Adipose tissue (tissue), 3 donors: ENCODE results near the gene RHBDL1. TPM values are rescaled to one million over a fixed set of nuclear protein-coding genes. Genes with fewer than 3 reads are reported as not detected.

ENCODE experiments used
- H3K27ac ChIP-seq: one replicate; pipeline ENCODE4 v1.5.1; 2013; ENCODE audit warnings: low read depth, low read length
- WGBS, 3 donors: extraction: QIAGEN DNeasy Blood & Tissue Kit; methylation state at CpG; one replicate each; pipeline ENCODE4 v1.1.7; 2013; 5-methylcytosine and 5-hydroxymethylcytosine counted together
- polyA plus RNA-seq, 3 donors: library from polyadenylated mRNA; stranded (reverse); fragments of 200-250 nt; gene quantifications; one replicate each; pipeline ENCODE4 v1.2.3, GENCODE V29; 2013
- donor health status: healthy with polysubstance abuse.
- donor health status: Bipolar disorder and iron deficiency.
- donor health status: healthy.

RHBDL1 gene
- polyA plus RNA-seq, 3 donors: 0.59 to 0.71 TPM; not detected in 1

DNA sequence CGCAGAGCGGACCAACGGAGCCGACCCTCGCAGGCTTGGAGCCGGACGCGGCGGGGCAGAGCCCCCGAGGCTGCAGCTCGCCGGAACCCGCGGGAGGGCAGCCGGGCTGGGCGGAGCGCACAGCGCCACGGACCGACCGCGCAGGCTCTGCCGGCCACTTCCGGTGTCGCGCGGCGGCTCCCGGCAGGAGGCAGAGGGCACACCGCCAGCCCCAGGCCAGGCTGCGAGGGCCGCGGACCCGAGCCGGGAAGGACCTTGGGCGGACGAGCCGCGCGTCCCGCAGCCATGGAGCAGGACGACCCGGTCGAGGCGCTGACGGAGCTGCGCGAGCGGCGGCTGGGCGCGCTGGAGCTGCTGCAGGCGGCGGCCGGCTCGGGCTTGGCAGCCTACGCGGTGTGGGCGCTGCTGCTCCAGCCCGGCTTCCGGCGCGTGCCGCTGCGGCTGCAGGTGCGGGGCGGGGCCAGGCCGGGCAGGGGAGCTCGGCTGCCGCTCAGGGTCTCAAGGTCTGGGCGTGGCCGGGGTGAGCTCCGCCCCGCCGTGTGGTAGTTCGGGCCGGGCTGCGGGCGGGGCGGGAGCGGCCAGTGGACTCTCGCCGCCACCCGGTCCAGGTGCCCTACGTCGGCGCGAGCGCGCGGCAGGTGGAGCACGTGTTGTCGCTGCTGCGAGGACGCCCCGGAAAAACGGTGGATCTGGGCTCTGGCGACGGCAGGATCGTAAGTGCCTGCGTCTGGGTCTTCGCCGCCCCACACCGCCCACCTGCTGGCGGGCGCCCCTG, 45.7 kb downstream of the RHBDL1 start, which contains the start of gene ANTKMT:
Gene ANTKMT (plus strand): TSS at position 157 of the 775 bp plus-strand sequence. CDS start 129 bp downstream, at position 286.
- WGBS, 3 donors: 3 to 9% (median 9%) methylated on average over 82 to 106 of the region's 106 CpGs
- peak within 1 kb of the TSS; percentile 62 for H3K27ac ChIP-seq

DNA sequence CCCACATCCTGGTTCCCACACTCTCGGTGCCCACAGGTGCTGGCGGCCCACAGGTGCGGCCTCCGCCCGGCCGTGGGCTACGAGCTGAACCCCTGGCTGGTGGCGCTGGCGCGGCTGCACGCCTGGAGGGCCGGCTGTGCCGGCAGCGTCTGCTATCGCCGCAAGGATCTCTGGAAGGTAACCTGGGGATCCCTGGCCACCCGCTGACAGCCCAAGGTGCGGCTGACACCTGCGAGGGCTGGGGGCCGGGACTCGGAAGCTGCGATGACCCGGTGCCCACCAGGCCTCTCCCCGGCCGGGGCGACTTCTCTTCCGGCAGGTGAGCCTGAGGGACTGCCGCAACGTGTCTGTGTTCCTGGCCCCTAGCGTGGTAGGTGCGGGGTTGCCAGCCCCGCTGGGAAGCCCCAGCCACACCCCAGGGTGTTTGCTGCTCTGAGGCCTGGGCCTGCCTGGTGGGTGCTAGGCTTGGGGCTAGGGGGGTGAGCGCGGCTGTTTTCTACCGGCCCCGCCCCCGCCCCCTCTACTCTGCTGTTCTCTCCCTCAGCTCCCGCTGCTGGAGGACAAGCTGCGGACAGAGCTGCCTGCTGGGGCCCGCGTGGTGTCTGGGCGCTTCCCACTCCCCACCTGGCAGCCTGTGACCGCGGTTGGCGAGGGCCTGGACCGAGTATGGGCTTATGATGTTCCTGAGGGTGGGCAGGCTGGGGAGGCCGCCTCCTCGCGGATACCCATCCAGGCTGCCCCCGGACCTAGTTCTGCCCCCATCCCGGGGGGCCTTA, 46.5 kb downstream of the RHBDL1 start:
- H3K27ac ChIP-seq: no peak overlapping the region
- WGBS, 3 donors: 82 to 95% (median 83%) methylated on average over 46 to 51 of the region's 51 CpGs

DNA sequence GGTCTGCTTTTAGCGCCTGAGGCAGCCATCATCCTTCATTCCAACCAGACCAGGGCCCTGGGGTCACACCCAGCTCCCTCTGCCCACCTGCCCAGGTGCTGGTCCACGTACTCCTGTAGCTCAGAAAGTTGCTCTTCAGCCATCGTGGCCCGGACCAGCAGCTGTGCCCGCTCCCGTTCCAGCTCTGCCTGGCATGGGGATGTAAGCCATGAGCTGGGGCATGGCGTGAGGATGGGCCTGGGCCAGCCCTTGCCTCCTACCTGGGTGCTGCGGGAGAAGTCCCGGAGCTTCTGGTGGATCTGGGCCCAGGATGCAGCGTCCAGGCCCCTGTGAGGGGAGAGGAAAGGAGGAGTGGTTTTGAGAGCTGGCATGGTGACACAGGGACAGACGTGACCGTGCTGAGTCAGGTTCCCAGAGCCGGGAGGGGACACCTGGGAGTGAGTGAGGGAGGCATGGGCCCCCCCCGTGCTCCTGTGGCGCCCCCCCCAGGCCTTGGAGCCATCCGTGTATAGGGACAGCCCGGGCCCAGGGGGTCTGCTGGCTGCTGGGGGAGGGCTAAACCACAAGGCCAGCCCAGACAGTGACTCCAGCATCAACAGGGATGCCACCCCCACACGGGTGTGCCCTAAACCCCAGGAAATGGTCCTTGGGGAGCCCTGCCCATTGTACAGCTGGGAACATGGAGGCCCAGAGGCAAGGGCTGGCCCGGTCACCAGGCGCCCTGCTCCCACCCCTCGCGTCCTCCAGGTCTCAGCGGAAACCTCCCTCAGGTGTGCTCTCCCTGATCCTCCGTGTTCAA, 47.6 kb downstream of the RHBDL1 start:
- 83 to 86% (median 85%) methylated on average over 23 to 24 of the region's 24 CpGs for WGBS, 3 donors
- no peak overlapping the region for H3K27ac ChIP-seq

DNA sequence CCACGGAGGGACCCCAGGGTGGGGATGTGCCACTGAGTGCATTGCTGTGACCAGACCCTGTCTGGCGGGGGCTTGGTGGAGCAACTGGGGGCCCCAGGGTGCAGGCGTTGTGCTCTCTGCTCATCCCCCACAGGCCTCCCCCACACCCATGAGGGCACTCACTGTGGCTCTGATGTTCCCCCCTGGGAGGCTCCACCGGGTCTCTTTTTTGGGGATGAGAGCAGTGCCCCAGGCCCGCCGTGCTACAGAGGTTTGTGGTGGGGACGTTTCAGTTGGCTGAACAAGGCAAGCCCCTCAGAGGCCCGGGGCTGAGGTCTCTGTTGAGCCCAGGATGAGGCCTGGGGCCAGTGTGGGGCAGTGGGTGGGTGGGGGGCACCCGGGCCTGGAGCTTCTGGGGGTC, 48.2 kb downstream of the RHBDL1 start:
- no peak overlapping the region for H3K27ac ChIP-seq
- 75 to 86% (median 84%) methylated on average over 9 of the region's 9 CpGs for WGBS, 3 donors

DNA sequence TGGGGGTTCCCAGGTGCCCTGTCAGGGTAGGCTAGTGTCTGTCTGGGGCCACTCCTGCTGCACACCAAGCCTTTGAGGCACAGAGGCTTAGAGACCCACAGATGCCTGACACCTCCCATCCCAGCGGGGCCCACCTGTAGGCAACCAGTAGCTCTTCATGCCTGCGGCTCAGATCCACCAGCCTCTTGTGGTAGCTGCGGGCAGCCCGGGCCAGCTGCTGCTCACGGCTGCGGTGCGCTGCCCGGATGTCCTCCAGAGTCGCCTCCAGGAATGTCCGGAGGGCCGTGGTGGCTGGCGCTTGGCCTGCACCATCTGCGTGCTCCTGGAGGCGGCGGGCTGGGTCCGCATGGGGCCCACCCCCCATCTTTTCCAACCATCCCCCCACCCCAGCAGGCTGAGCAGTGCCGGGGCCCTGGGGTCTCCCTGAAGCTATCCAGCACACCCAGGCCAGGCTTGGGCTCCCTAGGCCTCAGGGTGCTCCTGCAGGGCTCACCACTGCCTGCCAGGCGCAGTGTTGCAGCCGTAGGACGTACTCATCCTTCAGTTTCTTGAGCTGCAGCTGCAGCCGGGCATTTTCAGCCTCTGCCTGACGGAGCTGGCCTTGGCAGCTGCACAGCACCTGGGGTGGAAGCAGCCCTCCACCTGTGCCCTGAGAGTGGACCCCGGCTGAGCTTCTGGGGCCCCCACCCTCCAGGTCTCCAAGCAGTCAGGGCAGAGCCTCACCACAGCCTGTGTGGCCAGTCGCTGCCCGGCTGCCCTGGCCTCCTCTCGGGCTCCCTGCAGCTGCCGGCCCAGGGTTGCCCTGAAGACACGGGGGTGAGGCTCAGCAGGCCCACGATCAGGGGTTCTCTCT, 48.9 kb downstream of the RHBDL1 start:
- WGBS, 3 donors: 62 to 66% (median 66%) methylated on average over 29 of the region's 29 CpGs
- H3K27ac ChIP-seq: no peak overlapping the region

DNA sequence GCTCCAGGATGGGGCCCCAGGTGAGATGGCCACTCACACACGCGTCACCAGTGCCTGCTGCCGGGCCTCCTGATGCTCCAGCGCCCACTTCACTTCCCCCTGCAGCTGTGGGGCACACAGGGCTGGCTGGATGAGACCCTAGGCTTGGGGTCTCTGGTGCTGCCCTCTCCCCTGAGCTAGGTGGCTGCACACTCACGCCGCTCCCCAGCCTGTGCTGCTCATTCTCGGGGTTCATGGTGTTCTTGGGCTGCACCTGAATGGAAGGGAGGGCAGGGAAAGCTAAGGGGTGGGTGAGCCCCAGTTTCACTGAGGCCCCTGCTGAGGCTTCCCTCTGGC, 49.5 kb downstream of the RHBDL1 start:
- no peak overlapping the region for H3K27ac ChIP-seq
- 70 to 72% (median 71%) methylated on average over 7 of the region's 7 CpGs for WGBS, 3 donors

DNA sequence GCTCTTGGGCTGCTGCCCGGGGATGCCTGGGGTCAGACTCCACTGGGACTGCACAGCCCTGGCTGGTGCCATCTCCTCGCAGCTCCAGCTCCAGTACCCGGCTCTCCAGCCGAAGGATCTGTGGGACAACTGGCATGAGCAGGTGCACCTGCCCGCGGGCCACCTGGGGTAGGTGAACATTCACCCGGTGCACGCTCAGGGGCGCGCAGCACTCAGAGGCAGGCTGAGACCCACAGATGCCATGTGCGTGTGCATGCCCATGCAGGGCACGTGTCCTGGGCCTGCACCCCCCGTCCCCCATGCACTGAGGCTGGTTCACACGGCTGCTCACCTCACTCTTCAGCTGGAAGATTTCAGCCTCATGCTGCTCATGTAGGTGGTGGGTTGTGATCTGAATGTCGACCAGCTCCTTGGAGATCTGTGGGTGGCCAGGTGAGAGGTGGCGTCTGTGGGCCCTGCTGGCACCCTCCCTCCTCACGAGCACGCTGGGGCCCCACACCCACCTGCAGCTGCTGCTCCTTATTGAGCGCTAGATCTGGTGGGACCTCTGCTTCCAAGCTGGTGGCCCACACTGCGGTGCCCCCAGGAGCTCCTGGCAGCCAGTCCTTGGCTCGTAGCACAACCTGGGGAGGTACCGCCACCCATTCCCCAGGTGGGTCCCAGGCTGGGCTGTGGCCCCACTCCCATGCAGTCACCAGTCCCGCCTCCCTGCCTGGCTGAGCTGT, 50.2 kb downstream of the RHBDL1 start:
- WGBS, 3 donors: 67 to 76% (median 68%) methylated on average over 22 to 23 of the region's 23 CpGs

DNA sequence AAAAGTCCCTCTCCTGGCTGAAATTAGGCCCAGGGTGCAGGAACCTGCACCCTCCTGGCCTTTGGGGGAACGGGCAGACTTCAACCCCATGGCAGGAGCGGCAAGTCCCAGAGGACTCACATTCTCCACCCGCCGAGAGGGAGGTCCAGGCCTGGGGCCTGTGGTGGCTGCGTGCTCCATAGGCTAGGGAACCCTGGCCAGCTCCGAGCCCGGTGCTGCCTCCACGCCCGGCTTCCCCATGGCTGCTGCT, 50.6 kb downstream of the RHBDL1 start:
- no peak overlapping the region for H3K27ac ChIP-seq
- 9 to 36% (median 20%) methylated on average over 9 of the region's 9 CpGs for WGBS, 3 donors

More for the DNA sequence above, 50.2 kb downstream of the RHBDL1 start:
- H3K27ac ChIP-seq: no peak overlapping the region

DNA sequence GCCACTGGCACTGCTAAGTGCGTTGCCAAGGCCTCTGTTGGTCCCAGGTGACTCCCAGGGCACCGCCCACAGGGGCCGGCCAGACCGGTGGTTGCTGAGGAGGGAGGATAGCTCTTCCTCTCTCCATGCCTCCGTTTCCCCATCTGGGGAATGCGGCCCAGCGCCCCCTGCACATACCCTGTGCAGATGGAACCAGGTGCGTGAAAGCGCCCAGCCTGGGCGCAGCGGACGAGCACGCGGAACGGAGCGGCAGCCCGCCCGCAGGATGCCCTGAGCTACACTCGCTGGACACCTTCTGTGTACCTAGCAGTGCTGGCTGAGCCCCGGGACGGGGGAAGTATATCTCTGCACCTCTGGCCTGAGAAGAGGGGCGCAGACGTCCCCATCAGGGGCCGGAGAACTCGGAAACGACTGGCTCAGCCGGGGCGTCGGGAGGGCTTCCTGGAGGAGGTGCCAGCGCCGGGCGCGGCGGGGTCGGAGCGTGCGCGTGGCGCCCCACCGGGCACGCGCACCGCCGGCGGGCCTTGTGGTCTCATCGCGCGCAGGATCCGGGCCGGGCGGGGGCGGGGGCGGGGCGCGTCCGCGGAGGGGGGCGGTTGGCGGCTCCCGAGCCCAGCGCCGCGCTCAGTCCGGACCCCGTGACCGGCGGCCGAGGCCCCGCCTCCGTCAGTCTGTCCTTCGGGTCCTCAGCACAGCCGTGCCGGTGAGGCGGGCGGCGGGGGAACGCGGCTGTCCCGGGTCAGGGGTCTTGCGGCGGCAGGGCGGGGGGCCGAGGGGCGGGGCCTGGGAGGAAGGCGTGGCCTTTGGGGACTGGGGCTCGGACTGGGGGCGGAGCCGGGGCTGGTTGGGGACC, 51.2 kb downstream of the RHBDL1 start, which contains the start of the genes CCDC78 and HAGHL:
Gene CCDC78 (minus strand): TSS at position 6 of the 853 bp plus-strand sequence. CDS start 76 bp downstream, outside the sequence.
Gene HAGHL (plus strand): TSS at position 669 of the 853 bp plus-strand sequence. CDS start 404 bp downstream, outside the sequence.
- H3K27ac ChIP-seq: no peak within 1 kb of the TSS

DNA sequence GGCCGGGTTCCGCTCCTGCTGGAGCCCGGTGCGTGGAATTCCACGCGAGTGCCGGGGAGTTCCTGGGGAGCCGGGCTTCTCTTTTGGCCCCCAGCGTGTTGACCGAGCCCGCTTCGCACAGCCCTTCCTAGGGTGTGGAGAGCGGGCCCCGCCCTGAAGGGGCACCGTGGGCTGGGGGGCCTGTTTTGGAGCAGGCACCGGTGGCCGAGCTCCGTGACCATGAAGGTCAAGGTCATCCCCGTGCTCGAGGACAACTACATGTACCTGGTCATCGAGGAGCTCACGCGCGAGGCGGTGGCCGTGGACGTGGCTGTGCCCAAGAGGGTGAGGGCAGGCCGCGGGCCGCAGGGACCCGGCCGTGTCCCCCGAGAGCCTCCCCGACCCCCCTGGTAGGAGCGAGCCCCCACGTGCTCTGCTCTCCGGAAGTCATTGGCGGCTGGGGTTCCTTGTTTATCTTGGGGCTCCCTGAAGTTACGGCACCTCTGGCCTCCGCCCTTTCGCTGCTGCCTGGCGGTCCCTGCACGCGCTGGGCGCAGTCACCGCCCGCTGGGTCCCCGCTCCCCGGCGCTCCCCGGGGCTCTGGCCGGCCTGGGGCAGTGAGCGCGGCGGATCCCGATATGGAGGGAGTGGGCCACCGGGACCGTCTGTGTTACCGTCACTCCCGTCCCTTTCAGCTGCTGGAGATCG, 52.0 kb downstream of the RHBDL1 start:
- 1% methylated on average over 52 to 61 of the region's 61 CpGs for WGBS, 3 donors
- H3K27ac ChIP-seq: no peak overlapping the region

More for the DNA sequence above, 51.2 kb downstream of the RHBDL1 start, which contains the start of the genes CCDC78 and HAGHL:
- 2 to 3% (median 3%) methylated on average over 38 to 88 of the region's 88 CpGs for WGBS, 3 donors

Other genes starting within 250 kb of the RHBDL1 start
- 10 to 100 TPM; 20.4 to 31.4 (median 30.6) TPM for gene CAPN15, start 148.0 kb upstream of the RHBDL1 start, polyA plus RNA-seq
- under 1 TPM in 1 of 3 donors, not detected in 2; 0.20 TPM for gene PRR35, start 115.3 kb upstream of the RHBDL1 start, polyA plus RNA-seq
- 1 to 10 TPM in 1 of 3 donors, under 1 TPM in 2; 0.22 to 1.3 (median 0.61) TPM for gene NHLRC4, start 108.7 kb upstream of the RHBDL1 start, polyA plus RNA-seq
- 10 to 100 TPM; 36.6 to 47.7 (median 37.6) TPM for gene PIGQ, start 105.7 kb upstream of the RHBDL1 start, polyA plus RNA-seq
- 10 to 100 TPM; 16.0 to 42.5 (median 21.2) TPM for gene RAB40C, start 85.6 kb upstream of the RHBDL1 start, polyA plus RNA-seq
- under 1 TPM; 0.25 to 0.85 (median 0.67) TPM for gene WFIKKN1, start 44.7 kb upstream of the RHBDL1 start, polyA plus RNA-seq
- gene METTL26, start 39.4 kb upstream of the RHBDL1 start, polyA plus RNA-seq: 100 to 1,000 TPM in 2 of 3 donors, 10 to 100 TPM in 1; 65.0 to 125 (median 109) TPM
- gene MCRIP2, start 33.8 kb upstream of the RHBDL1 start, polyA plus RNA-seq: 10 to 100 TPM; 23.6 to 57.6 (median 42.6) TPM
- 10 to 100 TPM; 12.1 to 14.8 (median 13.7) TPM for gene WDR90, start 26.3 kb upstream of the RHBDL1 start, polyA plus RNA-seq
- 100 to 1,000 TPM in 1 of 3 donors, 10 to 100 TPM in 2; 67.7 to 107 (median 85.5) TPM for gene RHOT2, start 7.5 kb upstream of the RHBDL1 start, polyA plus RNA-seq
- gene STUB1, start 4.7 kb downstream of the RHBDL1 start, polyA plus RNA-seq: 100 to 1,000 TPM in 2 of 3 donors, 10 to 100 TPM in 1; 85.4 to 145 (median 139) TPM
- gene JMJD8, start 8.7 kb downstream of the RHBDL1 start, polyA plus RNA-seq: 10 to 100 TPM; 36.8 to 77.7 (median 44.9) TPM
- 1 to 10 TPM; 3.8 to 7.4 (median 5.1) TPM for gene WDR24, start 14.7 kb downstream of the RHBDL1 start, polyA plus RNA-seq
- gene FBXL16, start 30.1 kb downstream of the RHBDL1 start, polyA plus RNA-seq: 1 to 10 TPM in 1 of 3 donors, under 1 TPM in 2; 0.22 to 2.5 (median 0.37) TPM
- 10 to 100 TPM; 21.3 to 34.1 (median 22.2) TPM for gene METRN, start 39.4 kb downstream of the RHBDL1 start, polyA plus RNA-seq
- 10 to 100 TPM; 10.1 to 33.4 (median 26.0) TPM for gene ANTKMT, start 45.5 kb downstream of the RHBDL1 start, polyA plus RNA-seq
- gene CCDC78, start 50.8 kb downstream of the RHBDL1 start, polyA plus RNA-seq: 1 to 10 TPM in 1 of 3 donors, under 1 TPM in 2; 0.42 to 2.1 (median 0.98) TPM
- gene HAGHL, start 51.4 kb downstream of the RHBDL1 start, polyA plus RNA-seq: 1 to 10 TPM; 2.0 to 2.6 (median 2.5) TPM
- 10 to 100 TPM; 16.0 to 23.7 (median 19.0) TPM for gene CIAO3, start 65.3 kb downstream of the RHBDL1 start, polyA plus RNA-seq
- 10 to 100 TPM in 2 of 3 donors, under 1 TPM in 1; 0.49 to 14.2 (median 13.2) TPM for gene MSLN, start 85.1 kb downstream of the RHBDL1 start, polyA plus RNA-seq
- gene RPUSD1, start 112.7 kb downstream of the RHBDL1 start, polyA plus RNA-seq: 10 to 100 TPM; 10.5 to 16.7 (median 10.8) TPM
- 10 to 100 TPM in 1 of 3 donors, 1 to 10 TPM in 2; 7.3 to 12.6 (median 8.0) TPM for gene CHTF18, start 112.9 kb downstream of the RHBDL1 start, polyA plus RNA-seq
- gene GNG13, start 125.1 kb downstream of the RHBDL1 start, polyA plus RNA-seq: not detected